Measurements from ENCODE around the gene NVL.

The NVL gene

DNA sequence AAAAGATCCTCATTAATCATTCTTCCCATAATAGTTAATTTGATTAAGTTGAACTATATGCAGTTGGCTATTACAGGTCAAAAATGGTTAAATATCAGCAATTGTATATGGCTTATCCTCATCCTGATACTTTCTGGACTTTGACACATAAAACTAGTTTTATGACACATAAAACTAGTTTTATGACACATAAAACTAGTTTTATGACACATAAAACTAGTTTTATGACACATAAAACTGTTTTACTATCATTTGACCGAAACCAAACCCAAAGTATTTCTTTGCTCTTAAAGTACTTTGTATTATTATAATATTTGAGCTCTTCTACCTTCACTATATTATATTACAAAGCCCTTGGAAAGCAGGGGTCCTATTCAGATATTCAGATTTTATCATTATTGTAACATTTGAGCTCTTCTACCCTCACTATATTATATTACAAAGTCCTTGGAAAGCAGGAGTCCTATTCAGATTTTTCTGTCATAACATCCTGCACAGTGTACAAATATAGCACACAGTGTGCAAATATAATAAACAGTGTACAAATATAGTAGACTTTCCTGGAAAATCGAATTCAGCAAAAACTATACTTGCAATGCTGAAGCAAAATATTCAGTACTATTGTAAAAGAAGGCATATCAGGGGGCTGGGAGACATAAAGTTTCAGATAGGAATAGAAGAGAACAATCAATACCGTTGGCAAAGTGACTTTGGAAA lies 53.0 kb downstream of the NVL start:
- DNase-seq: no peak

DNA sequence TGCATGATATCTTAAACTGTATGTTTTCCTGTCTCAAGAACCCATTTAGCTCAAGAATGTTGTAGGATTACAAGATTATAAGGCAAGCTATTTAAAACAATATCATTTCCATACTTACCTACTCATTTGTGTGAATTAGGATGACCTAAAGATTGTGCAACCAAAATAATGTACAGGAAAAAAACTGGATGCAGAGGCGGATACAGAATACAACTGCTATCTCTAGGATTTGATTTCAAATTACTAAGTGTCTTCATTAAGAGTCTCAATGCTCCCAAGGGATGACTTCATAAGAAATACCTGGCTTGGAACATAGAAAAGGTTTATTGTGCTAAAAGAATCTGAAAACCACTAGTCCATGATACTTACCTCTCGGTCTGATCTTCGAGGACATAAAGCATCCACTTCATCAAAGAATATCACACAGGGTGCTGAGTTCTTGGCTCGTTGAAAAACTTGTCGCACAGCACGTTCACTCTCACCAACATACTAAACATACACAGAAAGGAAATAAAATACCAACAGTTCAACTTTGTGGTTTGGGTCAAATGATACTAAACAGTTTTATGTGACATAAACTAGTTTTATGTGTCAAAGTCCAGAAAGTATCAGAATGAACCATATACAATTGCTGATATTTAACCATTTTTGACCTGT lies 54.9 kb downstream of the NVL start:
- no peak for DNase-seq

DNA sequence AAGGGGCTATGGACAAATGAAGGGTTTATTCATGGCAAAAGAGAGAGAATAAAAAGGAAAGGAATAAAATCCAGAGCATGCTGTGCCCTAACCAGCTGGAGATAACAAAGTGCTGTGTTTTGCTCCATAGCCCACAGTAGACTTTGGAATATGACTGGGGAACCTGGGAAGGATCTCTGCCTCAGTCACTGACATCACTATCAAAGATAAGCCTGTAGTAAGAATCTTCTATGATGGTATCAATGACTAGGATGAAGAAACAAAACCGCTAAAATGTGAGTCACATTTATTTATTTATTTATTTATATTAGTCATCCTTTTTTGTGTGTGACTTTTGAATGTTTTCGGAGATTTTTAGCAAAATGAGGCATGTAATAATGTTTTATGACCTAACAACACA lies 56.3 kb downstream of the NVL start:
- no peak for DNase-seq

DNA sequence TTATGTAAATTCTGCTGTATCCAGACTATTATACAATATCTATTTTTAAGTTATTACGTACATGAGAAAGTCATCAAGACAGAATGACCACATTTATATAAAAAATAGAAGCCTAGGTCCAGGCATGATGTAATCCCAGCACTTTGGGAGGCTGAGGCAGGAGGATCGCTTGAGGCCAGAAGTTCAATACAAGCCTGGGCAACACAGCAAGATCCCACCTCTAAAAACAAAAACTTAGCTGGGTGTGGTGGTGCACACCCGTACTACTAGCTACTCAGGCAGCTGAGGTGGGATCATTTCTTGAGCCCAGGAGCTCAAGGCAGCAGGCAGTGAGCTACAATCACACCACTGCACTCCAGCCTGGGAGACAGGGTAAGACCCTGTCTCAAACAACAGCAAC lies 58.9 kb downstream of the NVL start:
- DNase-seq: no peak

DNA sequence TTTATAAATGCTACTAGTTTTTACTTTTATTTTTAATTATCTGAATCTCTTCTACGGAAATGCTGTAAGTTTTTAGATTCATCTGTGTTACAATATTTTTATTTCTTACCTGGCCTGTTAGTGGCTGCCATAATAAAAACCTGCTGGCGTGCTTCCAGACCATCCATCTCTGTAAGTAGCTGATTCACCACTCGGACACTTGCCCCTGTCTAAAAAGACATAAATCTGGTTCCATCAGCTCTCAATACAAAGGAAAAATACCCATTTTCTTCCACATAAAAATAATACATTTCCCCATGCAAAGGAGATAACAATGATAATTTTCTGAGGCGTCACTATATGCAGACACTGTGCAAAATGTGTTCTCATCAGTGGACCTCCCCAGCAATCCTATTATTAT lies 62.0 kb downstream of the NVL start:
- no peak for DNase-seq

DNA sequence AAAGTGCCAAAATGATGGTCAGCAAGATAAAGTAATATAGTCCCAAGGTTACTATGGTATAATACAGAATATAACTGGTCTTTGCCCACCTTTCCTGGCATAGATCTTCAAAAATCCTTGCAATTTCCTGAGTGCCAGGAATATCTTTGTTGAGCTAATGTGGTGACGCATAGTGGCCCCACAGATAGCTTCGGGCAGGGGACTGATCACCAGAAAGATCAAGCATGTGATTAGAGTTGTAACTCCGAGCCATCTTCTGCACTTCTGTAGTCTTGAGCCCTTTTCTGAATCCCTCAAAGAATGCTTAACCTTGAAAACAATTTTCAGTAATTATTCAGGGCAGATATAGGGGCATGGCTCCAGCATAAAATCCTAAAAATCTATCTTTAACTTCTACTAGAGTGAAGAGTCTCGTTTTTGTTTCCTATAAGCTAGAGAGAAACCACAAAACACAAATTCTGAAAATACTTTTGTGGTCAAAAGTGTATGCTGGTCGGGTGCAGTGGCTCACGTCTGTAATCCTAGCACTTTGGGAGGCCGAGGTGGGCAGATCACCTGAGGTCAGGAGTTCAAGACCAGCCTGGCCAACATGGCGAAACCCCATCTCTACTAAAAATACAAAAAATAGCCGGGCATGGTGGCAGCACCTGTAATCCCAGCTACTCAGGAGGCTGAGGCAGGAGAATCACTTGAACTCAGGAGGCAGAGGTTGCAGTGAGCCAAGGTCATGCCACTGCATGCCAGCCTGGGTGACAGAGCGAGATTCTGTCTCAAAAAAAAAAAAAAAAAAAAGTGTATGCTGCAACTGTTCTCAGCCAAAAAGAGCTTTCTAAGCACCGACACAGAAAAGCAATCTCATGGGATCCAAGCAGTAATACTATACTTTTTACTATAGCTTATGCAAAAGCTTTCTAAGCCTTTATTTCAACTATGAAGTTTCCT lies 62.8 kb downstream of the NVL start:
- no peak for DNase-seq

DNA sequence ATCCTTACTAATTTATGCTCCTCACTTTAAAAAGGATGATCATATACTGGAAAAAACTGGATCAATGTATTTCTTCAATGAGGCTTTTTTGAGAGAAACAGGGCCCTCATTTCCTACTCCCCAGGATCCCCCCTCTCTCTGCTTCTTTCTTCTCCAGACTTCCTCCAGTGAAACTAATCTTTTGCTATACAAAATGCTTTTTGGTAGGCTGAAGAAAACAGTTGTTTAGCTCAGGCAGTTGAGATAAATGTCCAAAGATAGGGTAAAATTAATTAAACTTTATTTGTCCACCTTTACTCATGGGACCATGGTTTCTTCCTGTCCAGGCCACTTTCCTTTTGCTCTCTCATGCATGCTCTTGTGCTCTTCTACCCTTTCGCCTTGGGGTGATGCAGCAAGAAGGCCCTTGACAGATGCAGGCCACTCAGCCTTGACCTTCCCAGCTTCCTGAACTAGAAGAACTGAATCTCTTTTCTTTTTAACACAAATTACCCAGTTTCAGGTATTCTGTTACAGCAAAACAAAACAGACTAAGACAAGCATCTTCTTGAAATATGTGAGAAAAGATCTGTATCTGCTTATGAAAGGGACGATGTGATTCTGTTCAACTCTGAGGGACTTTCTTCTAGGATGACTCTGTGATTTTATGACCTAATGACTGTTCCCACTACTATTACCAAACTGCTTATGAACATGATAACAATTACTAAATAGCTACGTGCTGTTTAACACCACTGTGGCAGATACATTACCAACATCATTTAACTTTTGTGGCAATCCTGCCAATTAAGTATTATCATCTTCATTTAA lies 63.7 kb downstream of the NVL start:
- no peak for DNase-seq

DNA sequence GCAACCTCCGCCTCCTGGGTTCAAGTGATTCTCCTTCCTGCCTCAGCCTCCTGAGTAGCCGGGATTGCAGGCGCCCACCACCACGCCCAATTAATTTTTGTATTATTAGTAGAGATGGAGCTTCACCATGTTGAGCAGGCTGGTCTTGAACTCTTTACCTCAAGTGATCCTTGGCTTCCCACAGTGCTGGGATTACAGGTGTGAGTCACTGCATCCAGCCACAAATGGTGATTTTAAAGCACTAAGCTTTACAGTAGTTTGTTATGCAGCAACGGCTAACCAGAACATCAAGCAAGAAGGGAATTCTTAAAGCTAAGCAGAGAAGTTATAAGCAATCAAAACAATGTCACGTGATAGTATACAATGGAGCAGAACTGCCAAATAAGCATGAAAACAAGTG lies 65.7 kb downstream of the NVL start:
- DNase-seq: no peak

DNA sequence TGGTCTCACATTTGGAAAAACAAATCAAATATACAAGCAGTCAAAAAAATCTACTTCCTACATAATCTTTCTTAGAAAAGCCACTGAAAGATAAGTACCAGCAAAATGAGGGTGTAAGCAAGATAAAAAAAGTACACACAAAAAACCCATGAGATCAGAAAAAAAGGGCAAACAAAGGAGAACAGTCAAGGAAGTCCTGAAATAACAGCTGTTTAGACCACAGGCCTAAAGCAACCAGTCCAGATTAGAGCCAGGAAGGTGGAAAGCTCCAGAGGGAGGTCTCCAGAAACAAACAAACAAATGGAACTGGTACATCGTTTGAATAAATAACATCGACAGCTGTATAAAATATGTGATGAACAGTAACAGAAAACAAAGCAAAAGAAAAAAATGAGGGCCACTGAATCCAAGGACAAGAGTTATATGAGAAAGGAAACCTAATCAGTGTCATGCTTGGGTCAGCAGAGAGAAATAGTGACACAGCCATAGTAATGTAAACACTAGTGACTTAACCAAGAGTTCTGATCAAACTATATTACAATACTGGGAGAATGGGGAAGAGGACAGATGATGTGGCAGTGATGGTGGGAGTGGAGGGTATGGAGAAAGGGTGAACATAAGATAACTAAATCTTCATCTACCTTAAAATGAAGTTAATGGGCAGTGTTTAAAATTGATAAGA lies 67.5 kb downstream of the NVL start:
- no peak for DNase-seq

DNA sequence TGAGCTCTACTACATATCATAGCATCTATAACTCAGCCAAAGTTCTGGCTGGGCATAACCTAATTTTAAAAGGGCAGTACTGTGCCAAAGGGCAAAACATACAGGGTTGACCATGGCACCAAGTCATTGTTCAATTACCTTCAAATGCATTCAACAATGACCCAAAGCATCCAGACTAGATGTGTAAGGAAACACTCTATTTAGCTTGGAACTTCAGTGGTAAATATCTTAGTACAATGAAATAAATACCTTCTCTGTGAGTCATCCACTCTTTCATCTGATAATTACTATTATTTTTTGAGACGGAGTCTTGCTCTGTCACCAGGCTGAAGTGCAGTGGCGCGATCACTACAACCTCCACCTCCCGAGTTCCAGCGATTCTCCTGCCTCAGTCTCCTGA lies 70.0 kb downstream of the NVL start:
- no peak for DNase-seq

DNA sequence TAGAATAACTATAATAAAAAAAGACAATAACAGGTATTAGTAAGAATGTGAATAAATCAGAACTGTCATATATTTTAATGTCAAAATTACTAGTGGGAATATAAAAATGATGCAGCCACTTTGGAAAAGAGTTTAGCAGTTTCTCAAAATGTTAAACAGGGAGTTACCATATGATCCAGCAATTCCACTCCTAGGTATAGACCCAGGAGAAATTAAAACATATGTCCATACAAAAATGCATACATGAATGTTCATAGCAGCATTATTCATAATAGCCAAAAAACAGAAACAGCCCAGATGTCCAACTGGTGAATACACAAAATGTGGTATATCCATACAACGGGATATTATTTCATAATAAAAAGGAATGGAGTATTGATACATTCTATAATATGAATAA lies 71.6 kb downstream of the NVL start:
- DNase-seq: no peak

DNA sequence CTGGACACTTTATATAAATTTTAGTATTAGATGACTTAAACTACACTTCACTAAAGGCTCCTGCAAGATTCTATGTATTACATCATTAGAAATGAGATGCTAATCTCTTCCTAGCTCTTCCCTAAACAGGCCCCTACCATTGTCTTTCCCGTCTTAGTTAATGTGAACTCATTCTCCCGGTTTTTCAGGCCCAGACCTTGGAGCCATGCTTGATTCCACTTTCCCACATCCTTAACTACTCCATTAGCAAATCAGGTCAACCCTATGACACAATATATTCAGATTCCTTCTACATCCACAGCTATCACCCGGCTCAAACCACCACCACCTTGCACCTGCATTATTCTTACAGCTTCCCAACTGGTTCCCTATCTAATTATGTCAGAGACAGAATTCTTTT lies 73.3 kb downstream of the NVL start:
- DNase-seq: no peak

DNA sequence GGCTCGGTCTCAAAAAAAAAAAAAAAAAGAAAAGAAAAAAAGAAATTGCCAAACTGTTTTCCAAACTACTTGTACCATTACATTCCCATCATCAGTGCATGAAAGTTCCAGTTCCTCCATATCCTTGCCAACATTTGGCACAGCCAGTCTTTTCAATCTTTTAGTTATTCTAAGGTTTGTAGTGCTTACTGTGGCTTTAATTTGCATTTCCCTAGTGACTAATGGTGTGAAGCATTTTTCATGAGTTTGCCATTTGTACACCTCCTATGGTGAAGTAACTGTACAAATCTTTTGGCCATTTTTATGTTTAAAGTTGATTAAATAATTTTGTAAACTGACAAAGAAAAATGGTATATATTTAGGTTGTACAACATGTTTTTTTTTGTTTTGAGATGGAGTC lies 76.3 kb downstream of the NVL start:
- no peak for DNase-seq

DNA sequence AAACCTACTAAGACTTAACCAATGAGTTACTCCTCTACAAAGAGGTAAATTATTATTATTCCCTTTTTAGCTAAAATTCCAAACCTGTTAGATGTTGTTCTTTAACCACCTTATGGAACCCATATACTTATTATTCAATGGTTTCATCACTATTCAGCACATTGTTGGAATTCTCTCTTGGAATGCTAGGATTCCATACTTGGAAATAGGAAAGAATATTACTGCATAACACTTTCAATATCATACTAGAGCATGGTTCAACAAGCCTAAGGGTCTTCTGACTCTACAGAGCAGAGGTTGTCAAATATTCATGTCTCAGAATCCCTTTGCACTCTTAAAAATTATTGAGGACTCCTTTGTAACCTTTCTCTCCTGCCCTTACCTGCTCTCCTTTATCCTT lies 77.5 kb downstream of the NVL start:
- DNase-seq: no peak

DNA sequence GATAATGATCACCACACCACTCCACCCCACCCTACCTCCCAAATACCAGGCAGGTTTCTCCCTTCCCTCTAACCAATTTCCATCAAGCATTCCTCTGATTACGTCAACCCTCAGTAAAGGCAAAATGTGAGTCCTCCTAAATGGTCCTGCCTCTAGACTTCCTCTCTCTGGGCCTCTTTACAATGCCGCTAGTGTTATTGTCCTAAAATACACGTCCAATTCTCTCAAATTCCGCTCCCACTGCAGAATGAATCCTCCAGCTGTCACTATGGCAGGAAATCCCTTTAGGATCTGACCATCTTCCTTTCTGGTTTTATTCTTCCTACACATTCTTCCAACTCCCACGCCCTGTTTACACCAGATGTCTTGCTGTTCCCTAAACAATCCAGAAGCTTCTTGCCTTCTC lies 78.2 kb downstream of the NVL start:
- DNase-seq: no peak

DNA sequence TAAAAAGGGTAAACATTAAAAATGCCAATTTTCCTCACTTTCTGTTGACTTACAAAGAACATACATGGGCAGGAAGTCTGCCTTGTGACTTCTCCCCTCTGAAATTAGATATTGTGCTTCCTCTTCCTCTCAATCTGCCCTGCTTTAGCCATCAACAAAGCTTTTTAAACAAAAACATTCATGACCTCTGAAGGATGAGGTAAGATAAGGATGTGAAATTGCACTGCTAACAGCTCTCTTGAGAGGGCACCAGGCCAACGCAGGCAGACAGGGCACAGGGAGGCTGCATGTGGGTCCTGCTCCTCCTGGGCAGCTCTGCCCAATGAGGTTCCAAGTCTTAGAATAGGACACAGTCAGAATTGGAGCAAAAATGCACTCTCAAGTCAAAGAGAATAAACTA lies 84.8 kb downstream of the NVL start:
- no peak for DNase-seq

DNA sequence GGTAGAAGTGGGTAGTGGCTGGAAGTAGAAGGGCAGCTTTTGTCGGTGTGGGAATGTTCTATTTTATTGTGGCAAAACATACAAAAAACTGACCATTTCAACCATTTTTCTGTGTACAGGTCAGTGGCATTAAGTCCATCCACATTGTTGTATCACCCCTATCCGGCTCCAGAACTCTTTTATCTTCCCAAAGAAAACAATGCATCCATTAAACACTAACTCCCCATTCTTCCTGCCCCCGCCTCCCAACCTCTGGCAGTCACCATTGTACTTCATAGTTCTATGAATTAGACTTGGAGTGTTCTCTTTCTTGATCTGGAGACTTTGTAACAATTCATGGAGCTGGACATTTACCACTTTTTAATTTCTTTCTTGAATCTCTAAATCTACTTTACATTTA lies 91.2 kb downstream of the NVL start:
- DNase-seq: no peak

DNA sequence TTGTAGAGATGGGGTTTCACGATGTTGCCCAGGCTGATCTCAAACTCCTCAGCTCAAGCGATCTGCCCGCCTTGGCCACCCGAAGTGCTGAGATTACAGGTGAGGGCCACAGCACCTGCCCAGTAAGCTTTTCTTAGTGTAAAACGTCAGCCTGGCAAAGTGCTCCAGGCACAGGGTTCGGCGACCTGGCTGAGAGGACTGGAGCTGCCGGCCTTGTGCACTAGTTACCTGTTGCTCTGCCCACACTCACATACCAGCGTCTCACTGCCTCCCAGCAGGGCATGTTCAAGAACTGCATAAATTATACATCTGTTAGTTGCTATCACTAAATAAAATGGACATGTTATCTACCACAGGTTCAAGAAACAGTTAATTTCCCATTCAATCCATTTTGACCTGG lies 91.8 kb downstream of the NVL start:
- DNase-seq: no peak

DNA sequence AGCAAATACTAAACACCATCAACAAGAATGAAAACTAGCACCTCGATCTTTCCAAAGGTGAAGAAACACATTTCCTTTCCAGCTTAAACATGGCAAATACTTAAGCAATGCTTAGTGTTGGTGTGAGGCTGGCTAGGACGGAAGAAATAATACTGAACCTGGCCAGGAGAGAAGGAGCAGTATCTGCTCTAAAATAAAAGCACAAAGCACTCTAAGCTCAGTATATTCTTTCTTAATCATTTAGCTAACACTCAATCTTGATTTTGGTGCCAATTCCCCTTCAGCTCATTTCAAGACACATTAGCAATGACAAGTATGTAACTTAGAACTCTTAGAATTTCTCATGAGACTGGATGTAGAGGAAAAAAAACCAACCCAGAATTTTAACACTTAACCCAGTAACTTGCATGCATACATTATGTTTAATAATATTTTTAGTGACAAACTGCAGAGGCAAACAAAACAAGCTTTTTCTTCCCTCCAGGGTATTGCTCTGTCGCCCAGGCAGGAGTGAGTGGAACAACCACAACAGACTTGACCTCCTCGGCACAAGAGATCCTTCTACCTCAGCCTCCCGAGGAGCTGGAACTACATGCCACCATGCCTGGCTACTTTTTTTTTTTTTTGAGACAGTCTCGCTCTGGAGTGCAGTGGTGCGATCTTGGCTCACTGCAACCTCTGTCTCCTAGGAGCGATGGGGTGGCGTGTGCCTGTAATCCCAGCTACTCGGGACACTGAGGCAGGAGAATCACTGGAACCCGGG lies 92.7 kb downstream of the NVL start:
- no peak for DNase-seq

DNA sequence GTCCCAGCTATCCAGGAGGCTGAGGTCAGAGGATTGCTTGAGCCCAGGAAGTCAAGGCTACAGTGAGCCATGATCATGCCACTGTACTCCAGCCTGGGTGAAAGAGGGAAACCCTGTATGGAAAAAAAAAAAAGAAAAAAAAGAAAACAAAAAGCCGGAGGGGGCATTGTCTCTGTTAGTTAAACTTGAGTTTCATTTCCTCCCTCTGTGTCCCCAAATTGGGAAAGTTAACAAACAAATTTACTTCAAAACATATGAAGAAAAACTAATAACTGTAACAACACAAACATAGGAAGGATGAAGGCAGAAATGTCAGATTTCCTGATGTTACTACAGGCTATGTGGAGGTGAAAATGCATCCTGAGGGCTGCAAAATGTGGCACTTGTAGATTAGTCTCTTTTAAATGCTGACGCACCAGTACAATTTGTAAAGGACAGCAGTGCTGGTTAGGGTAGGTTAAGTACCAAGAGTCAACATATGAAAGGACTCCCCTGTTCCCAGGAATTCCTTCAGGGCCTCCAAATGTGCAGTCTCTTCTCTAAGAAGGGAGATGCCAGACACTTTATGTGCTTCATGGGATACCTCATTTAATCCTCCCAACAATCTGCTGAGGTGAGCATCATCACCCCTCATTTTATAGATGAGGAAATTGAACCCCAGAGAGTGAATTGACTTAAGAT lies 94.0 kb downstream of the NVL start:
- DNase-seq: no peak

DNA sequence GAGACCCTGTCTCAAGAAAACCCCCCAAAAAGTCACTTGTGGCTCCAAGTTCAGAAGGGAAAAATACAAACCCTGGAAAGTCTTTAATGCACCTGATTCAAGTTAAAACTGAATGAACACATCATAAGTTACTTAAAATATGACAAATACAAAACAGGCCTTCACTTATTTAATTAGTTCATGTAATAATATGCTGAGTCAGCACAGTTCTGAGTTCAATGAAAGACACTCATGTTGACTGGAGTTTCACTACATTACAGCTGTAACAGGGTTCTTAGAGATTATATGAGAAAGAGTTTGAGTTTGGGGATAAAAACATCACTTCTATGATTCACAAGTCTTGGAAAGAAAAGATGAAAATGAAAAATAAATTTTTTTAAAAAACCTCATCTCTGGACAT lies 96.0 kb downstream of the NVL start:
- DNase-seq: no peak

Measured in NCI-H1105 (cell line).